ENCODE results near the gene RASA3. TPM values are rescaled to one million over a fixed set of nuclear protein-coding genes. Genes with fewer than 3 reads are reported as not detected.

Gene RASA3
- total RNA-seq, 3 donors from 2014 or later (not counting 1 experiment from before 2014, with no cell fraction given) = 252 to 277 (median 274) TPM

GRCh38 chr13:114015969-114016295 is 116.5 kb downstream of the RASA3 start:
- H3K27me3 ChIP-seq (ENCODE audit: control insufficient read depth, insufficient read depth, low read length) = no peaks in the 10 kb centered on the region
- Mint-ChIP-seq H3K27ac (peak overlapping the region; percentile 56 to 72), H3K4me3 (no peak overlapping the region), H3K4me1 (peaks cover 2 to 4% of the 10 kb centered on the region in 2 donors), H3K27me3 (ENCODE audit: low read depth in 2 of 2) (no peaks in the 10 kb centered on the region), H3K9me3 (no peaks in the 10 kb centered on the region), H3K36me3 (no peaks in the 10 kb centered on the region)
- no peaks in the 10 kb centered on the region for H3K4me1 ChIP-seq (ENCODE audit: control insufficient read depth, insufficient read depth, low read length)
- no peak for TF ChIP-seq CTCF (IDR thresholded peaks at IDR 0.05)
- intact Hi-C loops (cut with micrococcal nuclease) = no loop called here
- whole genome bisulfite sequencing (ENCODE audit: insufficient coverage) = 93% methylated on average over 11 of the region's 11 CpGs
- H3K36me3 ChIP-seq (ENCODE audit: control insufficient read depth, insufficient read depth, low read length) = peaks cover 86% of the 10 kb centered on the region
- no peak overlapping the region for H3K4me3 ChIP-seq (ENCODE audit: low read length)
- DNase-seq = no peak
- H3K9me3 ChIP-seq (ENCODE audit: control insufficient read depth, insufficient read depth, low read length) = no peaks in the 10 kb centered on the region
- H3K27ac ChIP-seq (ENCODE audit: low read length) = no peak overlapping the region
- no peak for ATAC-seq

- Mint-ChIP-seq H3K36me3 (no peaks in the 10 kb centered on the region), H3K4me1 (peaks cover 4 to 5% of the 10 kb centered on the region in 2 donors), H3K27me3 (ENCODE audit: low read depth in 2 of 2) (no peaks in the 10 kb centered on the region), H3K27ac (peak overlapping the region; percentile 56 to 72), H3K9me3 (no peaks in the 10 kb centered on the region), H3K4me3 (peak overlapping the region; percentile 21)
- TF ChIP-seq CTCF (IDR thresholded peaks at IDR 0.05) = no peak
- intact Hi-C loops (cut with micrococcal nuclease) = no loop called here
- ATAC-seq = no peak
- no peak overlapping the region for H3K27ac ChIP-seq (ENCODE audit: low read length)
- DNase-seq = no peak
- H3K4me3 ChIP-seq (ENCODE audit: low read length) = no peak overlapping the region
- 95% methylated on average over 40 of the region's 40 CpGs for WGBS (ENCODE audit: insufficient coverage)
- H3K36me3 ChIP-seq (ENCODE audit: control insufficient read depth, insufficient read depth, low read length) = peaks cover 83% of the 10 kb centered on the region
- H3K27me3 ChIP-seq (ENCODE audit: control insufficient read depth, insufficient read depth, low read length) = no peaks in the 10 kb centered on the region
- no peaks in the 10 kb centered on the region for H3K4me1 ChIP-seq (ENCODE audit: control insufficient read depth, insufficient read depth, low read length)
- no peaks in the 10 kb centered on the region for H3K9me3 ChIP-seq (ENCODE audit: control insufficient read depth, insufficient read depth, low read length)
Observed at GRCh38 chr13:114015111-114015968, 117.1 kb downstream of the RASA3 start.

GRCh38 chr13:114013952-114014629 is 118.3 kb downstream of the RASA3 start:
- no peaks in the 10 kb centered on the region for H3K36me3 Mint-ChIP-seq

More at GRCh38 chr13:114013952-114014629, 118.3 kb downstream of the RASA3 start:
- Histone ChIP-seq H3K9me3 (ENCODE audit: control insufficient read depth, insufficient read depth, low read length) (no peaks in the 10 kb centered on the region), H3K36me3 (ENCODE audit: control insufficient read depth, insufficient read depth, low read length) (peaks cover 88% of the 10 kb centered on the region), H3K4me3 (ENCODE audit: low read length) (no peak overlapping the region), H3K27me3 (ENCODE audit: control insufficient read depth, insufficient read depth, low read length) (no peaks in the 10 kb centered on the region), H3K27ac (ENCODE audit: low read length) (no peak overlapping the region), H3K4me1 (ENCODE audit: control insufficient read depth, insufficient read depth, low read length) (no peaks in the 10 kb centered on the region)
- H3K4me1 Mint-ChIP-seq = peaks cover 4 to 5% of the 10 kb centered on the region in 2 donors
- H3K4me3 Mint-ChIP-seq = no peak overlapping the region
- DNase-seq (no peak), ATAC-seq (no peak)
- intact Hi-C loops (cut with micrococcal nuclease) = no loop called here
- TF ChIP-seq CTCF (IDR thresholded peaks at IDR 0.05) = no peak
- H3K9me3 Mint-ChIP-seq = no peaks in the 10 kb centered on the region
- no peak overlapping the region for H3K27ac Mint-ChIP-seq
- 98% methylated on average over 21 of the region's 22 CpGs for WGBS (ENCODE audit: insufficient coverage)
- H3K27me3 Mint-ChIP-seq (ENCODE audit: low read depth in 2 of 2) = no peaks in the 10 kb centered on the region

All from natural killer cell (primary cell).